CD4-positive, CD25-positive, alpha-beta regulatory T cell (primary cell): ENCODE measurements around the gene ZCRB1. TPM values are rescaled to one million over a fixed set of nuclear protein-coding genes. Genes with fewer than 3 reads are reported as not detected.

Experiments
- polyA plus RNA-seq, 4 donors: library from polyadenylated mRNA; unstranded; fragments of 300-500 nt; fragmentation: Illumina TruSeq; gene quantifications; one replicate each; pipeline ENCODE4 v1.2.3, GENCODE V29; 2021
- total RNA-seq: library from RNA; stranded (reverse); gene quantifications from one replicate; pipeline ENCODE4 v1.2.3, GENCODE V29; 2022

Gene ZCRB1
- total and polyA plus RNA-seq, 5 donors from 2014 or later, result 36.7 to 150 (median 87.9) TPM

Other genes starting within 250 kb of the ZCRB1 start
- gene GXYLT1, start 181.2 kb downstream of the ZCRB1 start, total RNA-seq, result 14.9 TPM
- 1 to 10 TPM; 3.4 to 5.2 (median 3.7) TPM for gene GXYLT1, start 181.2 kb downstream of the ZCRB1 start, polyA plus RNA-seq
- 73.3 TPM for gene YAF2, start 87.8 kb downstream of the ZCRB1 start, total RNA-seq
- gene YAF2, start 87.8 kb downstream of the ZCRB1 start, polyA plus RNA-seq, result 10 to 100 TPM; 14.4 to 22.4 (median 20.9) TPM
- 102 TPM for gene PPHLN1, start 73 bp upstream of the ZCRB1 start, total RNA-seq
- gene PPHLN1, start 73 bp upstream of the ZCRB1 start, polyA plus RNA-seq, result 100 to 1,000 TPM; 158 to 186 (median 182) TPM